Astrocyte (in vitro differentiated cells and primary cell): Measurements from ENCODE around the gene PPP2R5E. TPM values are rescaled to one million over a fixed set of nuclear protein-coding genes. Genes with fewer than 3 reads are reported as not detected.

Source experiments
- DNase-seq: peaks from one replicate; pipeline ENCODE4 v3.0.0-alpha.2; 2010; ENCODE audit warnings: low read depth
- FAIRE-seq: peaks from 2 replicates; lab custom pipeline; 2011; peaks lifted over from hg19 to GRCh38; lab: Jason Lieb, UNC
- H2AFZ ChIP-seq: 2 replicates; pipeline ENCODE4 v1.6.0; 2012; ENCODE audit warnings: low read depth, low read length, inconsistent platforms
- H3K27ac ChIP-seq: 2 replicates; pipeline ENCODE4 v1.5.1; 2011; ENCODE audit warnings: low read depth, low read length, inconsistent platforms
- H3K27me3 ChIP-seq: 2 replicates; pipeline ENCODE4 v1.6.0; 2011; ENCODE audit warnings: low read length, inconsistent platforms; ENCODE audit not compliant: insufficient read depth
- H3K36me3 ChIP-seq: 2 replicates; pipeline ENCODE4 v1.5.1; 2011; ENCODE audit warnings: low read length, inconsistent platforms; ENCODE audit not compliant: insufficient read depth
- H3K4me1 ChIP-seq: 2 replicates; pipeline ENCODE4 v1.5.1; 2011; ENCODE audit warnings: low read length, inconsistent platforms; ENCODE audit not compliant: insufficient read depth
- H3K4me2 ChIP-seq: 2 replicates; pipeline ENCODE4 v1.6.0; 2012; ENCODE audit warnings: low read length, inconsistent platforms
- H3K4me3 ChIP-seq: 2 replicates; pipeline ENCODE4 v1.5.1; 2011; ENCODE audit warnings: low read depth, mild to moderate bottlenecking, low read length, inconsistent platforms; ENCODE audit not compliant: insufficient read depth
- H3K79me2 ChIP-seq: 2 replicates; pipeline ENCODE4 v1.6.0; 2012; ENCODE audit warnings: mild to moderate bottlenecking, low read length, inconsistent platforms; ENCODE audit not compliant: insufficient read depth
- H3K9ac ChIP-seq: 2 replicates; pipeline ENCODE4 v1.6.0; 2012; ENCODE audit warnings: mild to moderate bottlenecking, low read length, inconsistent platforms
- H3K9me3 ChIP-seq: 2 replicates; pipeline ENCODE4 v1.5.1; 2012; ENCODE audit warnings: low read depth, mild to moderate bottlenecking, low read length, inconsistent platforms; ENCODE audit not compliant: insufficient read depth
- H4K20me1 ChIP-seq: 2 replicates; pipeline ENCODE4 v1.6.0; 2012; ENCODE audit warnings: low read length, inconsistent platforms; ENCODE audit not compliant: insufficient read depth
- H3K27ac Mint-ChIP-seq: one replicate; pipeline ENCODE4 v1.8.0; 2021; ENCODE audit warnings: mild to moderate bottlenecking, mixed read lengths; ENCODE audit not compliant: unreplicated experiment
- H3K27me3 Mint-ChIP-seq: one replicate; pipeline ENCODE4 v1.8.0; 2021; ENCODE audit warnings: low read depth, mixed read lengths; ENCODE audit not compliant: unreplicated experiment
- H3K36me3 Mint-ChIP-seq: one replicate; pipeline ENCODE4 v1.8.0; 2021; ENCODE audit warnings: low read depth, mixed read lengths; ENCODE audit not compliant: unreplicated experiment
- H3K4me1 Mint-ChIP-seq: one replicate; pipeline ENCODE4 v1.8.0; 2021; ENCODE audit warnings: low read depth, mixed read lengths; ENCODE audit not compliant: unreplicated experiment
- H3K4me3 Mint-ChIP-seq: one replicate; pipeline ENCODE4 v1.8.0; 2021; ENCODE audit warnings: mild to moderate bottlenecking, moderate library complexity, mixed read lengths; ENCODE audit not compliant: unreplicated experiment
- H3K9me3 Mint-ChIP-seq: one replicate; pipeline ENCODE4 v1.8.0; 2021; ENCODE audit warnings: mild to moderate bottlenecking, mixed read lengths; ENCODE audit not compliant: unreplicated experiment
- CTCF ChIP-seq: IDR thresholded peaks from 2 replicates; pipeline ENCODE4 v1.5.1; 2011; ENCODE audit warnings: low read depth, mild to moderate bottlenecking, inconsistent platforms, low read length, moderate library complexity; ENCODE audit not compliant: insufficient read depth
- EZH2 ChIP-seq: IDR thresholded peaks from 2 replicates; pipeline ENCODE4 v1.6.1; 2012; ENCODE audit warnings: mild to moderate bottlenecking, low read length, inconsistent platforms; ENCODE audit not compliant: insufficient read depth
- total RNA-seq: library from RNA; stranded (reverse); gene quantifications from 2 replicates; pipeline ENCODE4 v1.2.1, GENCODE V29; 2021

The PPP2R5E gene
- total RNA-seq, 1 donor from 2014 or later = 69.3 TPM

- no peak overlapping the region for H3K27ac Mint-ChIP-seq
Measured at GRCh38 chr14:63477556-63477955, 65.6 kb downstream of the PPP2R5E start.

GRCh38 chr14:63475761-63476160 is 67.4 kb downstream of the PPP2R5E start:
- Mint-ChIP-seq H3K27me3 (no peaks in the 10 kb centered on the region), H3K4me3 (no peak overlapping the region), H3K27ac (no peak overlapping the region), H3K9me3 (no peaks in the 10 kb centered on the region), H3K36me3 (peaks cover 3% of the 10 kb centered on the region), H3K4me1 (peaks cover 9% of the 10 kb centered on the region)
- H4K20me1 ChIP-seq = peaks cover 87% of the 10 kb centered on the region
- H3K9ac ChIP-seq = no peak overlapping the region
- no peak overlapping the region for H3K4me2 ChIP-seq
- DNase-seq = no peak
- H3K9me3 ChIP-seq = no peaks in the 10 kb centered on the region
- no peaks in the 10 kb centered on the region for H3K36me3 ChIP-seq
- no peak overlapping the region for H3K27ac ChIP-seq
- no peak overlapping the region for H3K4me3 ChIP-seq
- H3K27me3 ChIP-seq = no peaks in the 10 kb centered on the region
- TF ChIP-seq EZH2 = no peak
- no peak for TF ChIP-seq CTCF
- no peak overlapping the region for H2AFZ ChIP-seq
- FAIRE-seq = no peak
- peaks cover 97% of the 10 kb centered on the region for H3K79me2 ChIP-seq
- H3K4me1 ChIP-seq = peaks cover 8% of the 10 kb centered on the region

More at GRCh38 chr14:63477556-63477955, 65.6 kb downstream of the PPP2R5E start:
- Histone ChIP-seq H3K4me1 (peaks cover 3% of the 10 kb centered on the region), H3K27ac (no peak overlapping the region), H3K9me3 (no peaks in the 10 kb centered on the region), H3K79me2 (peaks cover 96% of the 10 kb centered on the region), H3K9ac (no peak overlapping the region), H3K4me3 (no peak overlapping the region), H2AFZ (no peak overlapping the region), H3K4me2 (no peak overlapping the region), H4K20me1 (peaks cover 84% of the 10 kb centered on the region), H3K27me3 (no peaks in the 10 kb centered on the region), H3K36me3 (no peaks in the 10 kb centered on the region)
- FAIRE-seq (no peak), DNase-seq (no peak)
- Mint-ChIP-seq H3K36me3 (peaks cover 4% of the 10 kb centered on the region), H3K27me3 (no peaks in the 10 kb centered on the region), H3K4me3 (no peak overlapping the region), H3K4me1 (peaks cover 2% of the 10 kb centered on the region), H3K9me3 (no peaks in the 10 kb centered on the region)
- no peak for TF ChIP-seq EZH2
- TF ChIP-seq CTCF = no peak

GRCh38 chr14:63474844-63475243 is 68.3 kb downstream of the PPP2R5E start:
- no peaks in the 10 kb centered on the region for H3K36me3 Mint-ChIP-seq
- Histone ChIP-seq H3K27ac (no peak overlapping the region), H3K79me2 (peaks cover 97% of the 10 kb centered on the region), H3K36me3 (no peaks in the 10 kb centered on the region), H4K20me1 (peaks cover 88% of the 10 kb centered on the region), H3K9me3 (no peaks in the 10 kb centered on the region), H3K9ac (no peak overlapping the region), H3K4me1 (peaks cover 9% of the 10 kb centered on the region), H3K27me3 (no peaks in the 10 kb centered on the region), H3K4me2 (no peak overlapping the region), H3K4me3 (no peak overlapping the region), H2AFZ (no peak overlapping the region)
- H3K27ac Mint-ChIP-seq = peak overlapping the region; percentile 21
- H3K4me1 Mint-ChIP-seq = peaks cover 9% of the 10 kb centered on the region
- DNase-seq (no peak), FAIRE-seq (no peak)
- H3K27me3 Mint-ChIP-seq = no peaks in the 10 kb centered on the region
- TF ChIP-seq CTCF (no peak), EZH2 (no peak)
- no peak overlapping the region for H3K4me3 Mint-ChIP-seq
- H3K9me3 Mint-ChIP-seq = no peaks in the 10 kb centered on the region
